ENCODE data around the gene LAMA5. TPM values are rescaled to one million over a fixed set of nuclear protein-coding genes. Genes with fewer than 3 reads are reported as not detected.

The LAMA5 gene
- total RNA-seq, 1 experiment from 2014 or later = 266 TPM

DNA sequence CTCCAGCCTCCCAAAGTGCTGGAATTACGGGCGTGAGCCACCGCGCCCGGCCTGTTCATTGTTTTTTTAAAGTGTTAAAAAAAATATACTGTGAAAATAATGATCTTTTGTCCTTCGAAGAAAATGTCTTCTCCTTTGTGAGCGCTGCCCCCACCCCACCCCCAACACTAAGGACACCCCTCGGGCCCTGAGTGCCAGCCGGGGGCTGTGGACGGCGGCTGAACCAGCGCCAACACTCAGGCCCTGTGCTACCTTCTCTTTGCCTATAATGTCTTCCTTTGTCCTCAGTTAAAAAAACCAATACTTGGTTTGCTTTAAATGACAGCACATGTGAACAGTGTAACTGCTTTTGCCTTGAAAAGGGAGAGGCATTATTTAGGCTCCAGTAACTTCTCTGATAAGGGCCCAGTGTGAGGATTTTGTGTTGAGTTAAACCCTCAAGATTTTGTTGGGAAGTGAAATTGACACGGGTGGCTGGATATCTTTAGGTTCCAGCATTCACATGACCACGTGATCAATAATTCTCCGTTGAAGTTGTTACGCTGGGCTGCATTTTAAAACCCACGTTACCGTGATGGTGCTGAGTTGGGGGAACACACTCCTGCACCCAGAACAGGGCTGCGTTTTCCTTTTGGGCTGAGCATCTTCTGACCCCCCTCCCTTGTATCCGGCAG is 73.9 kb downstream of the LAMA5 start:
- Mint-ChIP-seq H3K27me3 (ENCODE audit: insufficient read depth, unreplicated experiment) (no peaks in the 10 kb centered on the region), H3K4me1 (ENCODE audit: insufficient read depth, unreplicated experiment) (no peaks in the 10 kb centered on the region), H3K36me3 (ENCODE audit: insufficient read depth, unreplicated experiment) (peaks cover 60% of the 10 kb centered on the region), H3K4me3 (ENCODE audit: unreplicated experiment) (no peak overlapping the region), H3K27ac (ENCODE audit: low read depth, unreplicated experiment) (no peak overlapping the region), H3K9me3 (ENCODE audit: unreplicated experiment) (no peaks in the 10 kb centered on the region)
- TF ChIP-seq, protein P1, sequence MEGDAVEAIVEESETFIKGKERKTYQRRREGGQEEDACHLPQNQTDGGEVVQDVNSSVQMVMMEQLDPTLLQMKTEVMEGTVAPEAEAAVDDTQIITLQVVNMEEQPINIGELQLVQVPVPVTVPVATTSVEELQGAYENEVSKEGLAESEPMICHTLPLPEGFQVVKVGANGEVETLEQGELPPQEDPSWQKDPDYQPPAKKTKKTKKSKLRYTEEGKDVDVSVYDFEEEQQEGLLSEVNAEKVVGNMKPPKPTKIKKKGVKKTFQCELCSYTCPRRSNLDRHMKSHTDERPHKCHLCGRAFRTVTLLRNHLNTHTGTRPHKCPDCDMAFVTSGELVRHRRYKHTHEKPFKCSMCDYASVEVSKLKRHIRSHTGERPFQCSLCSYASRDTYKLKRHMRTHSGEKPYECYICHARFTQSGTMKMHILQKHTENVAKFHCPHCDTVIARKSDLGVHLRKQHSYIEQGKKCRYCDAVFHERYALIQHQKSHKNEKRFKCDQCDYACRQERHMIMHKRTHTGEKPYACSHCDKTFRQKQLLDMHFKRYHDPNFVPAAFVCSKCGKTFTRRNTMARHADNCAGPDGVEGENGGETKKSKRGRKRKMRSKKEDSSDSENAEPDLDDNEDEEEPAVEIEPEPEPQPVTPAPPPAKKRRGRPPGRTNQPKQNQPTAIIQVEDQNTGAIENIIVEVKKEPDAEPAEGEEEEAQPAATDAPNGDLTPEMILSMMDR (IDR thresholded peaks at IDR 0.05; ENCODE audit: unreplicated experiment) = no peak
- POLR2A ChIA-PET = interaction anchor here (0.6 to 1.0 kb wide), 2 partner anchors 95 to 886 kb away, joined by 3 to 5 read pairs; no protein-coding TSS in a partner anchor
- intact Hi-C loops (cut with micrococcal nuclease) = no loop called here
- BruUV-seq (replicated peaks) = no TSS peak
- CTCF ChIA-PET = interaction anchor here (1.1 to 1.4 kb wide), 2 partner anchors 8 to 9 kb away, joined by 3 to 4 read pairs; partner anchors contain the start of gene ADRM1
- DNase-seq (ENCODE audit: unreplicated experiment) = no peak

DNA sequence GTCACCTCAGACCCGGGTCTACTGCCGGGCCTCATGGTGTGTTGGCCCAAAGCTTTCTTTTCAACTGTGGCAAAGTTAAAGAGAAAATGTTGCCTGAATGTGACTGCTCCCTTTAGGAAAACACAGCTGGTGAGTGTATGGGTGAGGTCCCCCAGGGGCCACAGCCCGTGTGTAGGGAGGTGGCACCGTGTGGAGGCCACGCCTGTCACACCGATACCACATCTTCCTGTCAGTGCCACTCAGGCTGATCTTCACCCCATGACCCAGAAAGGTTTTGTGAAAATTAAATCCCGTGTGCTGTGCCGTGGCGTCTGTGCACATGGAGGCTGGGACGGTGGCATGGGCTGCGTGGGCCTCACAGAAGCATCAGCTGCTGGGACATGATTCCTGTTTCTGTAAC is 75.0 kb downstream of the LAMA5 start:
- DNase-seq (ENCODE audit: unreplicated experiment) = no peak
- no peaks in the 10 kb centered on the region for H3K9me3 Mint-ChIP-seq (ENCODE audit: unreplicated experiment)
- peaks cover 65% of the 10 kb centered on the region for H3K36me3 Mint-ChIP-seq (ENCODE audit: insufficient read depth, unreplicated experiment)
- no peaks in the 10 kb centered on the region for H3K27me3 Mint-ChIP-seq (ENCODE audit: insufficient read depth, unreplicated experiment)
- no TSS peak for BruUV-seq (replicated peaks)
- H3K4me3 Mint-ChIP-seq (ENCODE audit: unreplicated experiment) = no peak overlapping the region
- ChIA-PET POLR2A (interaction anchor here (0.7 kb wide), 1 partner anchor 47 kb away, joined by 3 read pairs; no protein-coding TSS in a partner anchor), CTCF (interaction anchor here (0.6 to 1.4 kb wide), 2 partner anchors 9 to 67 kb away, joined by 3 read pairs; no protein-coding TSS in a partner anchor)
- TF ChIP-seq, protein P1 (IDR thresholded peaks at IDR 0.05; ENCODE audit: unreplicated experiment) = no peak
- intact Hi-C loops (cut with micrococcal nuclease) = no loop called here
- no peaks in the 10 kb centered on the region for H3K4me1 Mint-ChIP-seq (ENCODE audit: insufficient read depth, unreplicated experiment)
- H3K27ac Mint-ChIP-seq (ENCODE audit: low read depth, unreplicated experiment) = no peak overlapping the region

- Mint-ChIP-seq H3K4me3 (ENCODE audit: unreplicated experiment) (no peak overlapping the region), H3K9me3 (ENCODE audit: unreplicated experiment) (no peaks in the 10 kb centered on the region), H3K27me3 (ENCODE audit: insufficient read depth, unreplicated experiment) (no peaks in the 10 kb centered on the region), H3K36me3 (ENCODE audit: insufficient read depth, unreplicated experiment) (peaks cover 71% of the 10 kb centered on the region), H3K27ac (ENCODE audit: low read depth, unreplicated experiment) (no peak overlapping the region), H3K4me1 (ENCODE audit: insufficient read depth, unreplicated experiment) (no peaks in the 10 kb centered on the region)
- TF ChIP-seq, protein P1 (IDR thresholded peaks at IDR 0.05; ENCODE audit: unreplicated experiment) = no peak
- CTCF ChIA-PET = interaction anchor here (1.2 to 1.4 kb wide), 2 partner anchors 10 kb away, joined by 3 read pairs; no protein-coding TSS in a partner anchor
- POLR2A ChIA-PET = interaction anchor here (0.7 kb wide), 1 partner anchor 47 kb away, joined by 3 read pairs; no protein-coding TSS in a partner anchor
- intact Hi-C loops (cut with micrococcal nuclease) = no loop called here
- DNase-seq (ENCODE audit: unreplicated experiment) = no peak
- BruUV-seq (replicated peaks) = no TSS peak
Observed at GRCh38 chr20:62291251-62292066, 75.7 kb downstream of the LAMA5 start.

GRCh38 chr20:62289898-62290297 is 77.2 kb downstream of the LAMA5 start:
- Mint-ChIP-seq H3K27me3 (ENCODE audit: insufficient read depth, unreplicated experiment) (no peaks in the 10 kb centered on the region), H3K36me3 (ENCODE audit: insufficient read depth, unreplicated experiment) (peaks cover 61% of the 10 kb centered on the region), H3K27ac (ENCODE audit: low read depth, unreplicated experiment) (no peak overlapping the region), H3K9me3 (ENCODE audit: unreplicated experiment) (no peaks in the 10 kb centered on the region), H3K4me1 (ENCODE audit: insufficient read depth, unreplicated experiment) (no peaks in the 10 kb centered on the region), H3K4me3 (ENCODE audit: unreplicated experiment) (no peak overlapping the region)
- CTCF ChIA-PET = no interaction called here
- no TSS peak for BruUV-seq (replicated peaks)
- no peak for DNase-seq (ENCODE audit: unreplicated experiment)
- intact Hi-C loops (cut with micrococcal nuclease) = no loop called here
- TF ChIP-seq, protein P1 (IDR thresholded peaks at IDR 0.05; ENCODE audit: unreplicated experiment) = no peak
- POLR2A ChIA-PET = no interaction called here
